Measurements from ENCODE around the gene ENHO. TPM values are rescaled to one million over a fixed set of nuclear protein-coding genes. Genes with fewer than 3 reads are reported as not detected.

Gene ENHO
- total RNA-seq (under 0.01 TPM in 1 of 2 replicates, not detected in the other), polyA plus RNA-seq (0.07 TPM in 1 of 2 replicates, not detected in the other), polyA minus RNA-seq (ENCODE audit: low replicate concordance) (not detected in 2 replicates)
- 0.21 TPM in 1 of 2 replicates, not detected in the other for polyA plus RNA-seq (2012)

- Histone ChIP-seq H3K9me3 (ENCODE audit: control insufficient read depth, insufficient read depth, low read depth, low read length) (no peaks in the 10 kb centered on the region), H3K4me2 (ENCODE audit: extremely low read depth, insufficient read depth, low read length) (peak within 1 kb of the TSS; percentile 52), H3K79me2 (ENCODE audit: control insufficient read depth, insufficient read depth, low read length) (no peaks in the 10 kb centered on the region), H3K4me1 (ENCODE audit: control insufficient read depth, extremely low read depth, insufficient read depth, low read length) (no peaks in the 10 kb centered on the region), H4K20me1 (ENCODE audit: control insufficient read depth, extremely low read depth, insufficient read depth, low read length) (no peaks in the 10 kb centered on the region), H2AFZ (ENCODE audit: low read length) (no peak within 1 kb of the TSS), H3K27me3 (ENCODE audit: control insufficient read depth, insufficient read depth, low read length) (peaks cover 2% of the 10 kb centered on the region), H3K4me3 (replicated peaks in 1 of 4; ENCODE audit: control extremely low read depth in 1 of 4, insufficient read depth in 1 of 4, low read depth in 3 of 4, low read length in 4 of 4) (peak within 1 kb of the TSS in 2 of 4 experiments; percentile 40 to 43), H3K36me3 (ENCODE audit: control insufficient read depth, insufficient read depth, low read length) (no peaks in the 10 kb centered on the region), H3K27ac (ENCODE audit: insufficient read depth, low read length) (no peak within 1 kb of the TSS), H3K9ac (ENCODE audit: insufficient read depth, low read length) (no peak within 1 kb of the TSS)
- DNase-seq (ENCODE audit: low read depth in 2 of 2), result peak; percentile 76 to 80
- no peak for TF ChIP-seq EZH2 (IDR thresholded peaks at IDR 0.05; ENCODE audit: low read length, missing control alignments)
- TF ChIP-seq CTCF (conservative IDR thresholded peaks at IDR 0.05 in 1 of 2, IDR thresholded peaks at IDR 0.05 in 1 of 2; ENCODE audit: low read depth in 1 of 2, low read length in 2 of 2), result no peak
Measured at GRCh38 chr9:34522971-34523797, at the start of gene ENHO. TSS of gene ENHO (minus strand) at chr9:34522990. CDS start at chr9:34521695, 1,295 bp downstream.

- TF ChIP-seq EZH2 (IDR thresholded peaks at IDR 0.05; ENCODE audit: low read length, missing control alignments), result no peak
- TF ChIP-seq CTCF (conservative IDR thresholded peaks at IDR 0.05 in 1 of 2, IDR thresholded peaks at IDR 0.05 in 1 of 2; ENCODE audit: low read depth in 1 of 2, low read length in 2 of 2), result no peak
- Histone ChIP-seq H3K27ac (ENCODE audit: insufficient read depth, low read length) (no peak overlapping the region), H2AFZ (ENCODE audit: low read length) (no peak overlapping the region), H3K4me1 (ENCODE audit: control insufficient read depth, extremely low read depth, insufficient read depth, low read length) (no peaks in the 10 kb centered on the region), H3K9ac (ENCODE audit: insufficient read depth, low read length) (no peak overlapping the region), H3K9me3 (ENCODE audit: control insufficient read depth, insufficient read depth, low read depth, low read length) (no peaks in the 10 kb centered on the region), H3K4me2 (ENCODE audit: extremely low read depth, insufficient read depth, low read length) (no peak overlapping the region), H3K79me2 (ENCODE audit: control insufficient read depth, insufficient read depth, low read length) (no peaks in the 10 kb centered on the region), H4K20me1 (ENCODE audit: control insufficient read depth, extremely low read depth, insufficient read depth, low read length) (no peaks in the 10 kb centered on the region), H3K36me3 (ENCODE audit: control insufficient read depth, insufficient read depth, low read length) (no peaks in the 10 kb centered on the region), H3K27me3 (ENCODE audit: control insufficient read depth, insufficient read depth, low read length) (peaks cover 17% of the 10 kb centered on the region), H3K4me3 (replicated peaks in 1 of 4; ENCODE audit: control extremely low read depth in 1 of 4, insufficient read depth in 1 of 4, low read depth in 3 of 4, low read length in 4 of 4) (no peak overlapping the region)
- no peak for DNase-seq (ENCODE audit: low read depth in 2 of 2)
Measured at GRCh38 chr9:34572092-34572491, 49.3 kb upstream of the ENHO start.

GRCh38 chr9:34571481-34571810 lies 48.7 kb upstream of the ENHO start:
- Histone ChIP-seq H3K4me1 (ENCODE audit: control insufficient read depth, extremely low read depth, insufficient read depth, low read length) (no peaks in the 10 kb centered on the region), H3K9me3 (ENCODE audit: control insufficient read depth, insufficient read depth, low read depth, low read length) (no peaks in the 10 kb centered on the region), H3K4me2 (ENCODE audit: extremely low read depth, insufficient read depth, low read length) (no peak overlapping the region), H3K79me2 (ENCODE audit: control insufficient read depth, insufficient read depth, low read length) (no peaks in the 10 kb centered on the region), H4K20me1 (ENCODE audit: control insufficient read depth, extremely low read depth, insufficient read depth, low read length) (no peaks in the 10 kb centered on the region), H3K36me3 (ENCODE audit: control insufficient read depth, insufficient read depth, low read length) (no peaks in the 10 kb centered on the region), H2AFZ (ENCODE audit: low read length) (no peak overlapping the region), H3K4me3 (replicated peaks in 1 of 4; ENCODE audit: control extremely low read depth in 1 of 4, insufficient read depth in 1 of 4, low read depth in 3 of 4, low read length in 4 of 4) (no peak overlapping the region), H3K9ac (ENCODE audit: insufficient read depth, low read length) (no peak overlapping the region), H3K27ac (ENCODE audit: insufficient read depth, low read length) (no peak overlapping the region), H3K27me3 (ENCODE audit: control insufficient read depth, insufficient read depth, low read length) (peaks cover 16% of the 10 kb centered on the region)
- TF ChIP-seq CTCF (conservative IDR thresholded peaks at IDR 0.05 in 1 of 2, IDR thresholded peaks at IDR 0.05 in 1 of 2; ENCODE audit: low read depth in 1 of 2, low read length in 2 of 2), result no peak
- no peak for TF ChIP-seq EZH2 (IDR thresholded peaks at IDR 0.05; ENCODE audit: low read length, missing control alignments)
- peak in 1 of 2 donors; percentile 8 for DNase-seq (ENCODE audit: low read depth in 2 of 2)
